ENCODE measurements around the gene CRY2.
"Not testable (repeated sequence)": the region's sequence is repeated elsewhere in the genome, so short reads cannot be mapped to it uniquely, and the experiment has no call there.

The CRY2 gene

DNA sequence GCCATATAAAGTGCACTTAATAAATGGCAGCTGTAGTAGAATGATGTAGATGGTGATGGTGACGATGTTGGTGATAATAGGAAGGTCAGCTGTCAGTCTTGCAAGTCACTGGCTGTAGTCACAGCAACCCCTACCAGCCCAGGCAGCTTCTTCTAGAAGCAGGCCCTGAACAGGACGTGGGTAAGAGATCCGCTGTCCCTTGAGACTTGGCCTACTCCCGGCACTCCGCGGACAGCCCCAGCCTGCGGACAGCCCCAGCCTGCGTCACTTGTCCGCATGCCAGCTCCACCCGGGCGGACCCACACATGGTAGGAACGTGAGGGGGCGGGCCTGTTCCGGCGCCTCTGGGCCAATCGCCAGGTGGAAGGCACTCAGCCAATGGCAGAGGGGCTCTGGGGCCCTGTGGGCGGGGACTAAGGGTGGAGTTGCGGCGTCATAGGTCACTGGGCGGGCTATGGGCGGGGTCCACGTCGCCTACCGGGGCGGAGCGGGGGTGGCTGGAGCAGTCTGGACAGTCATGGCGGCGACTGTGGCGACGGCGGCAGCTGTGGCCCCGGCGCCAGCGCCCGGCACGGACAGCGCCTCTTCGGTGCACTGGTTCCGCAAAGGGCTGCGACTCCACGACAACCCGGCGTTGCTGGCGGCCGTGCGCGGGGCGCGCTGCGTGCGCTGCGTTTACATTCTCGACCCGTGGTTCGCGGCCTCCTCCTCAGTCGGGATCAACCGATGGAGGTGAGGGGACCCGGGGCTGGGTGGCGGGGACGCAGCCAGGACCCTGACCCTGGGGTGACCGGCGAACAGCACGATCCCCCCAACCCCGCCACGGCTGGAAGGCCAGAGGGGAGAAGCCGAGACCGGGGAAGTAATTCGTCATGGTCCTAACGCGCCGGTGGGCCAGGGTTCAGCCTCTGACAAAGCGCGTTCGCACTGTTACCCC lies at the start of gene CRY2:
Gene CRY2 (plus strand): TSS at position 502 of the 937 bp plus-strand sequence. CDS start 16 bp downstream, at position 518.
- peak; percentile 90 for FAIRE-seq

DNA sequence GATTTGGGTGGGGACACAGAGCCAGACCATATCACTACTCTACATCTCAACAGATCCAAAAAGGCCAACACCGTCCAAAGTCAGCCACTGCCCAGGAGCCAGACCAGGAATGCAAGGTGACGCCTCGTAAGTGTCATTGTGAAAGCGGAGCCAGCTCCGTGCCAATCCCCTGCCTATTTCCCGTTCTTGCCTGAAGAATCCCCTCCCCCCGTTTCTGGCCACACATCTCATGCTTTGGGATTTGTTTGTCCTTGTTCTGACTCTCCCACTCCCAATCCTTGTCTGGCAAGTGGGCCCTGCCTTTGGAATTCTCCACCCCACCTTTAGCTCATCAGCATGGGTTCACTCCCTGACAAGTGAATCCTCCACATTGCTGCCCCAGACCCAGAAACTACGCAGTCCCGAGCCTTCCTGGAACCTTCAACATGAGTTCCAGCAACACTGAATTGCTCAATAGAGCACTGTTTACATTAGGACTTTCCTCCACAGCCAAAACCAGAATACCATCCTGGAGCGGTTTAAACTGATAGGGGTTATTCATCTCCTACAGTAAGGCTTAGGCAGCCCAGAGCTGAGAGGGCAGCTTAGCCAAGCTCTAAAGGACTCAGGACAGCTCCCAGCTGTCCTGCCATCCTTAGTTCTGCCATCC lies 48.4 kb upstream of the CRY2 start:
- FAIRE-seq = no peak

More for the DNA sequence above, at the start of gene CRY2:
- peak; percentile 92 for DNase-seq (ENCODE audit: insufficient read length, low spot score)

DNA sequence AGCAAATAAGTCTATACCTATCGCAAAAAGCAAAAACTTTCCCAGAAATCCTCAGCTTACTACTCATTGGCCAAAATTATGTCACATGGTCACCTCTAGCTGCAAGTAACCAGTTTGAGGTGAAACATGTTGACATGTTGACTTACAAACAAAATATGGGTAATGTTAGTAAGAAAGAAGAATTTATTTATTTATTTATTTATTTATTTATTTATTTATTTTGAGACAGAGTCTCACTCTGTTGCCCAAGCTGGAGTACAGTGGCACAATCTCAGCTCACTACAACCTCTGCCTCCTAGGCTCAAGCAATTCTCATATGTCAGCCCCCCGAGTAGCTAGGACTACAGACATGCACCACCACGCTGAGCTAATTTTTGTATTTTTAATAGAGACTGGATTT lies 47.7 kb upstream of the CRY2 start:
- FAIRE-seq (no peak), DNase-seq (ENCODE audit: insufficient read length, low spot score) (no peak)

More for the DNA sequence above, 48.4 kb upstream of the CRY2 start:
- DNase-seq (ENCODE audit: insufficient read length, low spot score) = no peak

DNA sequence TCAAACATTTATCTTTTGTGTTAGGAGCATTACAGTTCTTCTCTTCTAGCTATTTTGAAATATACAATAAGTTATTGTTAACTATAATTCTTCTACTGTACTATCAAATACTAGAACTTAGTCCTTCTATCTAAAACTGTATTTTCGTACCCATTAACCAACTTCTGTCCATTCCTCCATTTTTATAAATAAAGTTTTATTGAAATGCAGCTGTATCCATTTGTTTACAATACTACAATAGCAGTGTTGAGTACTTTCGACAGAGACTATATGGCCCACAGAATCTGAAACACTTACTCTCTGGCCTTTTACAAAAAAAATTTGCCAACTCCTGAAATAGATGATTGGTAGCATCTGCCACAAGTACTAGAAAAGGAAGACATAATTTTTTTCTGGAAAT lies 47.0 kb upstream of the CRY2 start:
- DNase-seq (ENCODE audit: insufficient read length, low spot score) (no peak), FAIRE-seq (no peak)

DNA sequence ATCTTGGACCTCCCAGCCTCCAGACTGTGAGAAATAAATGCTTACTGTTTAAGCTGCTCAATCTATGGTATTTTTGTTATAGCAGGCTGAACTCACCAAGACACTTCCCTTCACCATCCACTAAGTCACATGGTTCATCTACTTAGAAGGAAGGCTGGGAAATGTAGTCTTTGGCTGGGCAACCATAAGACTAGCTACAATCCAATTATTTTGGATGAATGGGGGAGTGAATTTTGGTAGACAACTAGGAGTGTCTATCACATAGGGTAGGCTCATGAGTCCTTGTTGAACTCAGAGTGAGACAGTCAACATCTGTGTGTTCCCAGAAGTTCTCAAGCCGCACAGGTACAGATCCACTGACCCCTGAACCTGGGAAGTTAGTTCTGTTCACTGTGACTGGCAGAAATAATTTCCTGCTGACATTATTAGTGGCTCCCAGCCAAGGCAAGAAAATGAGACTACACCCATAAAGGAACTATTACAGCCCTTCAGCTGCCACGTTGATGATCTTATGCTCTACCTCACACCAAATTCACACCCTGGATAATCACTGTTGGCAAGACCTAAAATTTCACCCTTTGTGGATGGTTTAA lies 45.5 kb upstream of the CRY2 start:
- FAIRE-seq (no peak), DNase-seq (ENCODE audit: insufficient read length, low spot score) (no peak)

DNA sequence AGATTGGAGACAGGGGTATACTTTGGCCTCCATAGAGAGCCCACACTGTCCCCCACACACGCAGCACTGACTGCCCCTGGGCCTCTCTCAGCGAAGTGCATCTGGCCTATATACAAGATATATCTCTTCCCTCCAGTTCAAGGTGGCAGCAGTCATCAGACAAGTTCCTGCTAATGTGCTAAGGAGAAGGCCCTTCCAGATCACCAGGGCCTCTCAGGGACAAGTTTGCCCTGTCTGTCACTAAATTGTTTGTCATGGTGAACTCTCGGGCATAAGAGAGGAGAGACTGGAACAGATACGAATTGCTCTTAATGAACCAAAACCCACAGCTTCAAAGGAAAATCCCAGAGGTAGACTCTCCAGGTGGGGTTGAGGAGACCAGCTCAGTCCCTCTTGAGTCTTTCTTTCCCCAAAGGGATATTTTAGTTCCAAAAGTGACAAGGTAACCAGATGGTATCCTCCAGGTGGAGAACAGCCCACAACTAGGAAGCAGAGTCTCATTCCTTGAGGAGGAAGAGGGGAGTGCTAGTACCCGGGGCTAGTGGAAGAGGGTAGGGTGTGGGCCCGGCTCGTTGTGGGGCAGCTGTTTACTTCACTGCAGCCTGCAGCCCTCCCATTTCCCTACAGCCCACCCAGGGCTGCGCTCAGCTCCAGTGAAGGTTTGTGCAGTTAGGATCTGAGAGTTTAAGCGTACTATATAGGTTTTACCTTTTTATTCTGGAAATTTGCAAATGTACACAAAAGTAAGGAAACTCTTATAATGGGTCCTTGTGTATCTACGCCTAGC lies 44.6 kb upstream of the CRY2 start:
- FAIRE-seq = no peak
- DNase-seq (ENCODE audit: insufficient read length, low spot score) = no peak

DNA sequence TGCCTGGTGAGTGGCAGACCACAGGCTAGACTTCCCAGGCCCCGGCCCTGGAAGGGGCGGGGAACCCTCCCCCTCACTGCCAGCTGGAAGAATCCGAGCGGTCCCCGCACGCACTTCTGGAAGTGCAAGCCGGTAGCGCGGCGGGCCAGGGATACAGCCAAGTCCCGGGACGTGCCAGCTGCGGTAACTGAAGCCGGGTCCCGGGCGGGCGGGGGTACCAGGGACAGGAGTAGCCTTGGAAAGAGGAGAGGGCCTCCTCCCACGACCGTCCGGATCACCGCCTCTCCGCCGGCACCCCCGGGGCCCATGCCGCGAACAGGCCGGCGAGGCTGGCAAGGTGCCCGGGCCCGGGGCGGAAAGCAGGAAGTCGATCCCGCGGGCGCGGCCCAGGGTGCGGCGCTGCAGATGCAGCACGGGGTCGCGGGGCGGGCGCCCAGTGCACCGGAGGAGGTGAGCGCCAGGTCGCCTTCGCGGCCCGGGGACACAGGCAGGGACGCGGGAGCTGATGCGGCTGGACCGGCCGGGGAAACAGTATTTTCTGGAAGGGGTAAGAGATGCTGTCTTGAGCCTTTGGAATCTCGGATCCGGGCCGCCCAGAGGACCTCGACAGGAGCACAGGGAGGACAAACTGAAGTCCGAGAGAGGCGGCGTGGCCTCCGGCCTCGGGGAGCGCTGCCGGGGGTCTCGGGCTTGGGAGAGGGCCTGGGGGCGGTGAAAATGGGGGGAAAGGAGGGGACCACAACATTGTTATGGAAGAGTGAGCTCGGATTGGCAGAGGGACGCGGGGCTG lies 43.1 kb upstream of the CRY2 start:
- no peak for DNase-seq (ENCODE audit: insufficient read length, low spot score)
- no peak for FAIRE-seq

DNA sequence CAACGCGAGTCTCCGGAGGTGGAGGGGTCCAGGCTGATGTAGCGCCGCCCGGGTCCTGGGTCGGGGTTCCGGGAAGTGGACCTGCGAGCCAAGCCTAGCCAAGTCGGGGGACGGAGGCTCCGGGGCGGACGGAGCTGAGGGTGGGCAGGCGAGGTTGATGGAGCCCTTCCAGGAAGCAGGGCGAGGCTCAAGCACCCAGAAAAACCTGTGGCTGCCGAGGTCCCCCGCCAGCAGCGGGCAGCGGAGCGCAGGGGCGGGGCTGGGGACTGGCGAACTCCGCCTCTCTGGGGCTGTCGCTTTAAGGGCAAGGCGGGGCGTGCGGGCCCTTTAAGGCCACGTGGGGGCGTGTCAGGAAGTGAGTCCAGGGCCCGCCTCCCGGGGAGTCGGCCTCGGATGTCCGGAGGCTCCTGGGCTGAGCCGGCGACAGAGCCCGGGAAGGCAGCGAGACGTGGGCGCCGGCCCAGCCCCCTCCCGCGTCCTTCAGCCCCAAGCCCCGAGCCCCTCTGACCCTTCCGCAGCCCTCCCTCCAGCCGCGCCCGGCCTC lies 42.4 kb upstream of the CRY2 start, which contains the start of gene SLC35C1:
Gene SLC35C1 (plus strand): TSS at position 389 of the 544 bp plus-strand sequence. CDS start 653 bp downstream, outside the sequence.
- peak; percentile 93 for FAIRE-seq
- DNase-seq (ENCODE audit: insufficient read length, low spot score) = peak; percentile 97

DNA sequence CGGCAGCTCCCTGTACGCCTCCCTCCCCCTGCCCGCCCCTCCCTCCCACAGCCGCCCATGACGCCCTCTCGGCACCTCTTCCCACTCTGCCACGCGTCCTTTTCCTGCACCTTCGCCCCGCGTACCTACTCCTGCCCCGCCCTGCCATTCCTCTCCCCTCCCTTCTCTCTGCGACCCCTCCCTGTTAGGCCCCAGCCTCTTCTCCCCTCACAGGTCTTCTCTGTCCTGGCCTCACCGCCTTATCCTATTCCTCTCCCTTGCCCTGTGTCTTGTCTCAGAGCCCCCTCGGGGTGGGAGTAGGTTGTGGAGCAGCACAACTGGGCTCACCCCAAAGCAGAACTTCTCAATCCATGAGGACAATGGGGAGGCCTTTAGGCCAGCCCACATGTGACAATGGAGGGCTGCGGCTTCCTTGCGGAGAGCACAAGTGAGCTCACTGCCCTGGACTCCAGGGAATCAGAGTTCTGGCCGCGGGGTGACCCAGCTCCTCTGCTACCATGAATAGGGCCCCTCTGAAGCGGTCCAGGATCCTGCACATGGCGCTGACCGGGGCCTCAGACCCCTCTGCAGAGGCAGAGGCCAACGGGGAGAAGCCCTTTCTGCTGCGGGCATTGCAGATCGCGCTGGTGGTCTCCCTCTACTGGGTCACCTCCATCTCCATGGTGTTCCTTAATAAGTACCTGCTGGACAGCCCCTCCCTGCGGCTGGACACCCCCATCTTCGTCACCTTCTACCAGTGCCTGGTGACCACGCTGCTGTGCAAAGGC lies 41.8 kb upstream of the CRY2 start:
- FAIRE-seq (no peak), DNase-seq (ENCODE audit: insufficient read length, low spot score) (no peak)

DNA sequence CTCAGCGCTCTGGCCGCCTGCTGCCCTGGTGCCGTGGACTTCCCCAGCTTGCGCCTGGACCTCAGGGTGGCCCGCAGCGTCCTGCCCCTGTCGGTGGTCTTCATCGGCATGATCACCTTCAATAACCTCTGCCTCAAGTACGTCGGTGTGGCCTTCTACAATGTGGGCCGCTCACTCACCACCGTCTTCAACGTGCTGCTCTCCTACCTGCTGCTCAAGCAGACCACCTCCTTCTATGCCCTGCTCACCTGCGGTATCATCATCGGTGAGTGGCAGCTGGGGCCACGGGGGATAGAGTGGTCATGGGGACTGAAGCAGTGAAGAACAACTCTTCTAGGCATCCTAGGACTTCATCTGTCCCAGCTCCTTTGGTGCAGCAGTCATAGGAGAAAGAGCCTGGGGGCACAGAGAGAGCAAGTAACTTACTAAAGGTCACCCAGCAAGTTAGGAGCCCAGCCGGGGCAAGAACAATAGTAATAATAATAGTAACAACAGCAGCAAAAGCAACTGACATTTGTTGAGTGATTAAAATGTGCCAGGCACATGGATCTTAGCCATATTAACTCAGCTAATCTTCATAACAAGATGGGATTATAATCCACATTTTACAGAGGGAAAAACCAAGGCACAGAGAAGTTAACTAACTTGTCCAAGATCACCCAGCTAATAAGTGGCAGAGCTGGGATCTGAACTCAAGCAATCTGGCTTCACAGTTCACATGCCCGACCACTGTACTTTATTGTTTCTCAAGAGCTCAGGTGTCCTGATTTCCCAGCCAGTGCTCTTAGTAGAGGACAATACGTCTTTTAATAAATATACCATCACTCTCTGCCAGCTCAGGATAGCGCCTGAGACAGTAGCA lies 41.0 kb upstream of the CRY2 start:
- no peak for FAIRE-seq
- no peak for DNase-seq (ENCODE audit: insufficient read length, low spot score)

DNA sequence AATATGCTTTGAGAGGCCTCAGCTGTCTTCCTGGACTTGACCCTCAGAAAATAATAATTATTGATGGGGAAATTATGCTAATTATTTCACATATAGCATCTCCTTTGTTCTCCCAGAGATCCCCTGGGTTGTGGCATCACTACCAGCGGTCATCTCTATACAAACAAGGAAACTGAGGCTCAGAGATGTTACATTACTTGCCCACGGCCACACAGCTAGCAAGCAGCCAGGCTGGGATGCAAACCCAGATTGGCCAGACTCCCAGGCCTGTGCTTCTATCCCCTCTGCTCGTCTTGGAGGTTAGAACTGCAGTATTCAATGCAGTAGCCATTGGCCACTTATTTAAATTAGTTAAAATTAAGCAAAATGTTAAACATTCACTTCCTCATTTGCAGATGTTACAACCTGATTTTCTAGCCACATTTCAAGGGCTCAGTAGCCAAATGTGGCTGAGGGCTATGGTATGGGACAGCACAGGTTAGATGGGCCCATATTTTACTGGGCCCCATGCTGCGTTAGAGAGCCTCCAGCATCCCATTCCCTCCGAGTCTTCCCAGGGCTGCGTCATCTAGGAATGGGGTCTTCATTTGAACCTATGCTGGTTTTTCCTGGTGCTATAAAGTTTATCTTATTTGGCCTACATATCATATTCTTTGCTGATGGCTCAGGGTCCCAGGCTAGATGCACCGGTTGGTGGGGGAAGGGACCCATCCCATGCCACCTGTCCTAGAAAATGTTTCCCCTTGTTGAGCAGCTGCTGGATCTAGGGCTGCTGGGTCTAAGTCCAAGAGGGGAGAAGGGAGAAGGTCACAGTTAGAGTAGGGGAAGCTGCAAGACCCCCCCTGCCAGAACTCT lies 40.1 kb upstream of the CRY2 start:
- FAIRE-seq = no peak
- no peak for DNase-seq (ENCODE audit: insufficient read length, low spot score)

DNA sequence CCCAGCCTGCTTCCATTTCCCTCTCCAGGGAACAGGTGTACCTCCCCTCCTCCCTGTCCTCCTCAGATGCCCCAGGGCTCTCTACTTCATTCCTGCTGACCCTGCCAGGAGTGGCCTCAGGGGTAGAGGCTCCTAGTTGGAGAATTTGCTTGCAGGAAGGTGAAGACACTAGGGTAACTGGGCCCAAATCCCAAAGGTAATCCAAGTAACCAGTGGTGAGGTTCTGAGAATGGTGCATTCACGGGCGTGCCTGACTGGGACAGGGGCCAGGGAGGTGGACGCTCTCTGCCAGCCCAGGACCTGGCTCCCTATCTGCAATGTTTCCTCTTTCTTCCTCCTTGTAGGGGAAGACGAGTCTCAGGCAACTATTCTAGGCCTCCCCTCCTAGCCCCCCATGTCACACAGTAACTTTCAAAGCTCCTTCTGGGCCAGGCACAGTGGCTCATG lies 39.5 kb upstream of the CRY2 start:
- DNase-seq (ENCODE audit: insufficient read length, low spot score) (no peak), FAIRE-seq (peak; percentile 68)

DNA sequence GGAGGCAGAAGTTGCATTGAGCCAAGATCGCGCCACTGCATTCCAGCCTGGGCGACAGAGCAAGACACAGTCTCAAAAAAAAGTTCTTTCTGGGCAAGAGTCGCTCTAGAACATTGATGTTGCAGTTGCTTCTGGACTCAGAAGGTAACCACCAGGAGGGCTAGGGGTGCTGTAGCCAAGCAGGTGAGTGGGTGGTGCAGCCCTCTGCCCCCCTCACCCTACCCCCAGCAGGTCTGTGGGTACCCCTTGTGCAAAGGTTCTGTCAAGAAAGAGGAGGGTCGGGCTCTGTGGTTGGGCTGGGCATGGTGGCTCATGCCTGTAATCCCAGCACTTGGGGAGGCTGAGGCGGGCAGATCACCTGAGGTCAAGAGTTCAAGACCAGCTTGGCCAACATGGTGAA lies 38.8 kb upstream of the CRY2 start:
- FAIRE-seq; DNase-seq (ENCODE audit: insufficient read length, low spot score): not testable (repeated sequence)

DNA sequence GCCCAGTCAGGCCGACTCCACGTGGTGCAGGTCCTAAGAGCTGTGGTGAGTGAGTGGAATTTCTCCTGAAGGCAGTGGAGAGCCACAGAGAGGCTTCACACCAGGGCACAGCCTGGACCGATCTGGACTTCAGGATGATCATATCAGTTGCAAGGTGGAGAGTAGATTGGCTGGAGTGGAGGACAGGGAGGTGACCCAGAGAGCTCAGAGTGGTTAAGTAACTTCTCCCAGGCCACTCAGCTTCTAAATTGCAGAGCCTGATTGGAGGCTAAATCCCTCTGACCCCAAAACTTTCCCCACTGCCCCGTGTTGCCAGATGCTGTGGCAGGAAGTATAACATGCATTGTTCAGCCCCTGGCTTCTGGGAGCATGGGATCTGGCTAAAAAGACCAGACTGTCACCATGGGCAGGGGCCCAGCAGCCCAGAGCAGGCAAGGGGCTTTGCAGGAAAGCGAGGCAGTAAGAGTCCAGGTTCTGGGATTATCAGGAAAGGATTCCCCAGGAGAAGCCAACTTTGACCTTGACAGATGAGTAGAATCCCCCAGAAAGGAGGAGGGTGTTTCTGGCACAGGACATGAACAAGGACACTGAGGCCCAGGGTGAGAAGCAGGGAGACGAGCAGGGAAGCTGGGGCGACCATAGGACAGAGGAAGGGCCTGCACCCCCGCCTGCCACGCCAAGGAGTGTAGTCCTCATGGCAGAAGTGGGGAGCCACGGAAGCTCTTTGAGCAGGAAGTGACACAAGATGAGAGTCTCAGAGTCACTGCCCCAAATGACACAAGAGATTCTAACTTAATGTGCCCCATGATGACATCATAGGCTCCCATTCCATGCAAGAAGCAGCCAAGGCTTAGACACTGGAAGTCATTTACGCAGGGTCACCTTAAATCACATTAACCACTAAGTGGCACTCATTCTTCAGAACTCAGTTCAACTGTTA lies 37.5 kb upstream of the CRY2 start:
- DNase-seq (ENCODE audit: insufficient read length, low spot score) = no peak
- no peak for FAIRE-seq

DNA sequence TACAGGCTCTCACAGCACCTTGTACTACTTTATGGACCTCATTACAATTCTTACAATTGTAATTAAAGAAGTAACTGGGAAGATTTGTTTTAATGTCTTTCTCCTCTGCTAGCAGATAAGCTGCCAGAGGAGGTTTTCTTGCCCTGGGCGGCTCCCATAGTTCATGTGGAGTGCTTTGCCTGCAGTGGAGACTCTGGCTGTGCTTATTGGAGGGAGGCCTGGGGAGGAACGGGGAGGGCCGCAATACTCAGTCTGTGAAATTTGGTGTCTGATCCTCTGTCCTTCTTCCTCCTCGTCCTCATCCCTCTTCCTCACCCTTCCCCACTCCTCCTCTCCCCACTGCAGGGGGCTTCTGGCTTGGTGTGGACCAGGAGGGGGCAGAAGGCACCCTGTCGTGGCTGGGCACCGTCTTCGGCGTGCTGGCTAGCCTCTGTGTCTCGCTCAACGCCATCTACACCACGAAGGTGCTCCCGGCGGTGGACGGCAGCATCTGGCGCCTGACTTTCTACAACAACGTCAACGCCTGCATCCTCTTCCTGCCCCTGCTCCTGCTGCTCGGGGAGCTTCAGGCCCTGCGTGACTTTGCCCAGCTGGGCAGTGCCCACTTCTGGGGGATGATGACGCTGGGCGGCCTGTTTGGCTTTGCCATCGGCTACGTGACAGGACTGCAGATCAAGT lies 36.7 kb upstream of the CRY2 start:
- DNase-seq (ENCODE audit: insufficient read length, low spot score) (no peak), FAIRE-seq (no peak)
